Measurements from ENCODE around the gene TATDN2.

GRCh38 chr3:10315101-10315500 is 66.8 kb downstream of the TATDN2 start:
- TF ChIP-seq CTCF (IDR thresholded peaks at IDR 0.05), result no peak
- TF ChIP-seq, protein P1, sequence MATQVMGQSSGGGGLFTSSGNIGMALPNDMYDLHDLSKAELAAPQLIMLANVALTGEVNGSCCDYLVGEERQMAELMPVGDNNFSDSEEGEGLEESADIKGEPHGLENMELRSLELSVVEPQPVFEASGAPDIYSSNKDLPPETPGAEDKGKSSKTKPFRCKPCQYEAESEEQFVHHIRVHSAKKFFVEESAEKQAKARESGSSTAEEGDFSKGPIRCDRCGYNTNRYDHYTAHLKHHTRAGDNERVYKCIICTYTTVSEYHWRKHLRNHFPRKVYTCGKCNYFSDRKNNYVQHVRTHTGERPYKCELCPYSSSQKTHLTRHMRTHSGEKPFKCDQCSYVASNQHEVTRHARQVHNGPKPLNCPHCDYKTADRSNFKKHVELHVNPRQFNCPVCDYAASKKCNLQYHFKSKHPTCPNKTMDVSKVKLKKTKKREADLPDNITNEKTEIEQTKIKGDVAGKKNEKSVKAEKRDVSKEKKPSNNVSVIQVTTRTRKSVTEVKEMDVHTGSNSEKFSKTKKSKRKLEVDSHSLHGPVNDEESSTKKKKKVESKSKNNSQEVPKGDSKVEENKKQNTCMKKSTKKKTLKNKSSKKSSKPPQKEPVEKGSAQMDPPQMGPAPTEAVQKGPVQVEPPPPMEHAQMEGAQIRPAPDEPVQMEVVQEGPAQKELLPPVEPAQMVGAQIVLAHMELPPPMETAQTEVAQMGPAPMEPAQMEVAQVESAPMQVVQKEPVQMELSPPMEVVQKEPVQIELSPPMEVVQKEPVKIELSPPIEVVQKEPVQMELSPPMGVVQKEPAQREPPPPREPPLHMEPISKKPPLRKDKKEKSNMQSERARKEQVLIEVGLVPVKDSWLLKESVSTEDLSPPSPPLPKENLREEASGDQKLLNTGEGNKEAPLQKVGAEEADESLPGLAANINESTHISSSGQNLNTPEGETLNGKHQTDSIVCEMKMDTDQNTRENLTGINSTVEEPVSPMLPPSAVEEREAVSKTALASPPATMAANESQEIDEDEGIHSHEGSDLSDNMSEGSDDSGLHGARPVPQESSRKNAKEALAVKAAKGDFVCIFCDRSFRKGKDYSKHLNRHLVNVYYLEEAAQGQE (IDR thresholded peaks at IDR 0.05), result no peak
- TF ChIP-seq POLR2A (IDR thresholded peaks at IDR 0.05; ENCODE audit: low read length), result no peak
- TF ChIP-seq EP300 (IDR thresholded peaks at IDR 0.05), result no peak
- TF ChIP-seq CEBPB (IDR thresholded peaks at IDR 0.05), result no peak
- TF ChIP-seq, protein P2, sequence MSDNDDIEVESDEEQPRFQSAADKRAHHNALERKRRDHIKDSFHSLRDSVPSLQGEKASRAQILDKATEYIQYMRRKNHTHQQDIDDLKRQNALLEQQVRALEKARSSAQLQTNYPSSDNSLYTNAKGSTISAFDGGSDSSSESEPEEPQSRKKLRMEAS (IDR thresholded peaks at IDR 0.05), result no peak
- TF ChIP-seq ESRRA (IDR thresholded peaks at IDR 0.05; ENCODE audit: borderline replicate concordance, low read length), result no peak
- no peak for TF ChIP-seq NPAS2 (CRISPR knock-in tag; IDR thresholded peaks at IDR 0.05; ENCODE audit: borderline replicate concordance)
- TF ChIP-seq FOSB (CRISPR knock-in tag; IDR thresholded peaks at IDR 0.05), result no peak
- no peak for TF ChIP-seq RARB (CRISPR knock-in tag; IDR thresholded peaks at IDR 0.05)
- TF ChIP-seq RFX5 (IDR thresholded peaks at IDR 0.05), result no peak
- no peak for TF ChIP-seq MAFK (IDR thresholded peaks at IDR 0.05; ENCODE audit: partially characterized antibody)
